ENCODE results near the gene ADAMTS7.

- TF ChIP-seq CTCF (IDR thresholded peaks at IDR 0.05; ENCODE audit: poor library complexity, severe bottlenecking) (no peak), RAD21 (conservative IDR thresholded peaks at IDR 0.05) (no peak), EZH2 (IDR thresholded peaks at IDR 0.05; ENCODE audit: borderline replicate concordance, insufficient read depth, low read length, poor library complexity, severe bottlenecking) (no peak), REST (IDR thresholded peaks at IDR 0.05; ENCODE audit: borderline replicate concordance) (no peak)
Observed at GRCh38 chr15:78837131-78837530, 25.9 kb upstream of the ADAMTS7 start.

All from neural cell (in vitro differentiated cells).